Urothelium cell line (cell line): ENCODE results near the gene PRXL2B.
"Not testable (repeated sequence)": the region's sequence is repeated elsewhere in the genome, so short reads cannot be mapped to it uniquely, and the experiment has no call there.

Experiments
- DNase-seq: peaks from one replicate; pipeline ENCODE4 v3.0.0; 2011; ENCODE audit warnings: low spot score, mixed read lengths
- FAIRE-seq: peaks from 2 replicates; lab custom pipeline; 2011; peaks lifted over from hg19 to GRCh38; lab: Jason Lieb, UNC

PRXL2B gene

GRCh38 chr1:2561898-2562895, 24.4 kb upstream of the PRXL2B start:
- DNase-seq (no peak), FAIRE-seq (no peak)

GRCh38 chr1:2563205-2563604, 23.4 kb upstream of the PRXL2B start:
- DNase-seq (no peak), FAIRE-seq (no peak)

- DNase-seq, result no peak
- FAIRE-seq, result no peak
Measured at GRCh38 chr1:2564006-2564814, 22.4 kb upstream of the PRXL2B start.

GRCh38 chr1:2564815-2565374, 21.7 kb upstream of the PRXL2B start:
- no peak for DNase-seq
- FAIRE-seq, result no peak

GRCh38 chr1:2566101-2567045, 20.2 kb upstream of the PRXL2B start:
- no peak for FAIRE-seq
- no peak for DNase-seq

- FAIRE-seq, result no peak
- no peak for DNase-seq
Measured at GRCh38 chr1:2567083-2567679, 19.4 kb upstream of the PRXL2B start.

GRCh38 chr1:2568187-2568816, 18.3 kb upstream of the PRXL2B start:
- not testable (repeated sequence) for FAIRE-seq, DNase-seq

GRCh38 chr1:2569060-2569459, 17.5 kb upstream of the PRXL2B start:
- no peak for FAIRE-seq
- no peak for DNase-seq

GRCh38 chr1:2569703-2570102, 16.9 kb upstream of the PRXL2B start:
- not testable (repeated sequence) for DNase-seq, FAIRE-seq

- DNase-seq (no peak), FAIRE-seq (no peak)
Measured at GRCh38 chr1:2570332-2570731, 16.2 kb upstream of the PRXL2B start.

GRCh38 chr1:2571348-2571747, 15.2 kb upstream of the PRXL2B start:
- no peak for FAIRE-seq

GRCh38 chr1:2573250-2573920, 13.2 kb upstream of the PRXL2B start:
- FAIRE-seq (no peak), DNase-seq (no peak)

More at GRCh38 chr1:2571348-2571747, 15.2 kb upstream of the PRXL2B start:
- no peak for DNase-seq

GRCh38 chr1:2574350-2574749, 12.2 kb upstream of the PRXL2B start:
- no peak for FAIRE-seq
- DNase-seq, result no peak

- FAIRE-seq (no peak), DNase-seq (no peak)
Measured at GRCh38 chr1:2575801-2576663, 10.5 kb upstream of the PRXL2B start.

- not testable (repeated sequence) for FAIRE-seq, DNase-seq
Measured at GRCh38 chr1:2577565-2578075, 9.0 kb upstream of the PRXL2B start.

GRCh38 chr1:2578758-2579118, 7.8 kb upstream of the PRXL2B start:
- FAIRE-seq (no peak), DNase-seq (no peak)

- no peak for FAIRE-seq
Measured at GRCh38 chr1:2580691-2581090, 5.9 kb upstream of the PRXL2B start.

GRCh38 chr1:2582391-2582790, 4.2 kb upstream of the PRXL2B start:
- FAIRE-seq, result no peak
- DNase-seq, result no peak

More at GRCh38 chr1:2580691-2581090, 5.9 kb upstream of the PRXL2B start:
- DNase-seq, result no peak
